PC-9 (cell line): ENCODE data around the gene HAL. TPM values are rescaled to one million over a fixed set of nuclear protein-coding genes. Genes with fewer than 3 reads are reported as not detected.

Source experiments
- BruUV-seq: library from RNA; stranded (reverse); fragments of 400-500 nt; replicated peaks from 2 replicates; lab custom pipeline; 2021; lab: Mats Ljungman, UMichigan
- CTCF ChIA-PET: fragments of 300-600 bp; sonication (Branson Sonifier 250); formaldehyde crosslinking; loops from one replicate; lab custom pipeline; 2022; ENCODE audit warnings: antibody characterized with exemption; lab: Charles Lee
- POLR2A ChIA-PET: fragments of 300-600 bp; sonication (Branson Sonifier 250); formaldehyde crosslinking; loops from one replicate; lab custom pipeline; 2022; ENCODE audit warnings: antibody characterized with exemption; ENCODE audit not compliant: unreplicated experiment; lab: Charles Lee
- DNase-seq, 2 experiments: peaks; one replicate each; pipeline versions ENCODE4 v3.0.0 to v3.0.0-alpha.2; 2015 to 2022; ENCODE audit warnings: mixed read lengths in 1 of 2
- H2AFZ ChIP-seq: fragments of 200-600 bp; sonication (generic); 2 replicates; pipeline ENCODE4 v1.8.1; 2017; ENCODE audit warnings: antibody characterized with exemption
- H3F3A ChIP-seq: fragments of 200-600 bp; sonication (generic); 2 replicates; pipeline ENCODE4 v1.8.1; 2017; ENCODE audit warnings: antibody characterized with exemption, mild to moderate bottlenecking, low read depth; ENCODE audit not compliant: insufficient read depth
- H3K27ac ChIP-seq: fragments of 200-600 bp; sonication (generic); 2 replicates; pipeline ENCODE4 v1.6.1; 2016; ENCODE audit warnings: mixed run types
- H3K27me3 ChIP-seq: fragments of 200-600 bp; sonication (generic); 2 replicates; pipeline ENCODE4 v1.6.1; 2016; ENCODE audit warnings: low read depth, mixed run types; ENCODE audit not compliant: insufficient read depth
- H3K36me3 ChIP-seq: fragments of 200-600 bp; sonication (generic); 2 replicates; pipeline ENCODE4 v1.6.1; 2016; ENCODE audit warnings: low read depth, mixed run types
- H3K4me1 ChIP-seq: fragments of 200-600 bp; sonication (generic); replicated peaks from 2 replicates; pipeline ENCODE4 v1.6.1; 2016; ENCODE audit warnings: mixed run types; ENCODE audit not compliant: insufficient read depth
- H3K4me2 ChIP-seq: fragments of 200-600 bp; sonication (generic); 2 replicates; pipeline ENCODE4 v1.6.1; 2017; ENCODE audit warnings: mixed run types
- H3K4me3 ChIP-seq: fragments of 200-600 bp; sonication (generic); 2 replicates; pipeline ENCODE4 v1.6.1; 2016; ENCODE audit warnings: mixed run types
- H3K79me2 ChIP-seq: fragments of 200-600 bp; sonication (generic); 2 replicates; pipeline ENCODE4 v1.6.1; 2017; ENCODE audit warnings: low read depth, mixed run types
- H3K9me2 ChIP-seq: fragments of 200-600 bp; sonication (generic); 2 replicates; pipeline ENCODE4 v1.8.1; 2017; ENCODE audit warnings: mild to moderate bottlenecking; ENCODE audit not compliant: insufficient read depth
- H3K9me3 ChIP-seq: fragments of 200-600 bp; sonication (generic); 2 replicates; pipeline ENCODE4 v1.8.1; 2016; ENCODE audit warnings: low read depth; ENCODE audit not compliant: insufficient read depth
- H4K20me1 ChIP-seq: fragments of 200-600 bp; sonication (generic); 2 replicates; pipeline ENCODE4 v1.8.1; 2017; ENCODE audit not compliant: insufficient read depth
- EZH2 ChIP-seq: fragments of 200-600 bp; sonication (generic); IDR thresholded peaks from 2 replicates; pipeline ENCODE4 v1.8.0; 2017; ENCODE audit warnings: antibody characterized with exemption, low read depth
- intact Hi-C: fragments of 100-400 bp; cut with micrococcal nuclease; formaldehyde crosslinking; loops from one replicate; pipeline ENCODE4 v1.10.0; 2022; ENCODE audit not compliant: unreplicated experiment
- total RNA-seq: library from RNA; stranded (reverse); gene quantifications from 2 replicates; pipeline ENCODE4 v1.2.3, GENCODE V29; 2021
- TF ChIP-seq, protein P1 (sequence below): fragments of 200-600 bp; sonication (generic); conservative IDR thresholded peaks from 2 replicates; pipeline ENCODE4 v1.6.1; 2017; ENCODE audit warnings: mixed run types, antibody characterized with exemption, mild to moderate bottlenecking, moderate library complexity

Gene HAL
- total RNA-seq, 1 experiment from 2014 or later = 1.3 TPM

GRCh38 chr12:96007729-96008128 lies 11.6 kb upstream of the HAL start:
- Histone ChIP-seq H3K4me2 (no peak overlapping the region), H3K9me3 (no peaks in the 10 kb centered on the region), H3K4me3 (no peak overlapping the region), H4K20me1 (no peaks in the 10 kb centered on the region), H3F3A (peaks cover 8% of the 10 kb centered on the region; the same call in 1 of the 2 replicates), H3K27ac (no peak overlapping the region), H3K4me1 (no peaks in the 10 kb centered on the region), H3K27me3 (no peaks in the 10 kb centered on the region), H3K36me3 (peaks cover 49% of the 10 kb centered on the region), H3K79me2 (no peaks in the 10 kb centered on the region), H2AFZ (no peak overlapping the region), H3K9me2 (no peaks in the 10 kb centered on the region; the same call in 1 of the 2 replicates)
- ChIA-PET POLR2A (no interaction called here), CTCF (interaction anchor here (0.6 to 1.1 kb wide), 2 partner anchors 13 to 207 kb away, joined by 3 read pairs; no protein-coding TSS in a partner anchor)
- intact Hi-C loops = no loop called here
- no peak for DNase-seq
- no TSS peak for BruUV-seq
- no peak for TF ChIP-seq EZH2
- TF ChIP-seq, protein P1, sequence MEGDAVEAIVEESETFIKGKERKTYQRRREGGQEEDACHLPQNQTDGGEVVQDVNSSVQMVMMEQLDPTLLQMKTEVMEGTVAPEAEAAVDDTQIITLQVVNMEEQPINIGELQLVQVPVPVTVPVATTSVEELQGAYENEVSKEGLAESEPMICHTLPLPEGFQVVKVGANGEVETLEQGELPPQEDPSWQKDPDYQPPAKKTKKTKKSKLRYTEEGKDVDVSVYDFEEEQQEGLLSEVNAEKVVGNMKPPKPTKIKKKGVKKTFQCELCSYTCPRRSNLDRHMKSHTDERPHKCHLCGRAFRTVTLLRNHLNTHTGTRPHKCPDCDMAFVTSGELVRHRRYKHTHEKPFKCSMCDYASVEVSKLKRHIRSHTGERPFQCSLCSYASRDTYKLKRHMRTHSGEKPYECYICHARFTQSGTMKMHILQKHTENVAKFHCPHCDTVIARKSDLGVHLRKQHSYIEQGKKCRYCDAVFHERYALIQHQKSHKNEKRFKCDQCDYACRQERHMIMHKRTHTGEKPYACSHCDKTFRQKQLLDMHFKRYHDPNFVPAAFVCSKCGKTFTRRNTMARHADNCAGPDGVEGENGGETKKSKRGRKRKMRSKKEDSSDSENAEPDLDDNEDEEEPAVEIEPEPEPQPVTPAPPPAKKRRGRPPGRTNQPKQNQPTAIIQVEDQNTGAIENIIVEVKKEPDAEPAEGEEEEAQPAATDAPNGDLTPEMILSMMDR = no peak

GRCh38 chr12:96006727-96007126 lies 10.6 kb upstream of the HAL start:
- Histone ChIP-seq H3K9me3 (no peaks in the 10 kb centered on the region), H3K27ac (no peak overlapping the region), H3K79me2 (no peaks in the 10 kb centered on the region), H3K4me1 (no peaks in the 10 kb centered on the region), H3F3A (peaks cover 8% of the 10 kb centered on the region; the same call in 1 of the 2 replicates), H4K20me1 (no peaks in the 10 kb centered on the region), H2AFZ (no peak overlapping the region), H3K4me3 (no peak overlapping the region), H3K4me2 (no peak overlapping the region), H3K9me2 (no peaks in the 10 kb centered on the region; the same call in 1 of the 2 replicates), H3K36me3 (peaks cover 41% of the 10 kb centered on the region), H3K27me3 (no peaks in the 10 kb centered on the region)
- POLR2A ChIA-PET = interaction anchor here (0.6 kb wide), 2 partner anchors 14 to 1931 kb away, joined by 3 to 6 read pairs; no protein-coding TSS in a partner anchor
- TF ChIP-seq, protein P1 = no peak
- no peak for TF ChIP-seq EZH2
- CTCF ChIA-PET = no interaction called here
- intact Hi-C loops = no loop called here
- DNase-seq = no peak
- no TSS peak for BruUV-seq

GRCh38 chr12:96000858-96001257 lies 4.7 kb upstream of the HAL start:
- Histone ChIP-seq H3K9me3 (no peaks in the 10 kb centered on the region), H3K9me2 (no peaks in the 10 kb centered on the region), H3K27ac (no peak overlapping the region), H4K20me1 (no peaks in the 10 kb centered on the region), H3K27me3 (no peaks in the 10 kb centered on the region), H3K79me2 (no peaks in the 10 kb centered on the region), H3K36me3 (peaks cover 11% of the 10 kb centered on the region; the same call in 1 of the 2 replicates), H2AFZ (no peak overlapping the region), H3K4me3 (no peak overlapping the region), H3K4me2 (no peak overlapping the region), H3K4me1 (peaks cover 33% of the 10 kb centered on the region), H3F3A (peaks cover 26% of the 10 kb centered on the region)
- no peak for DNase-seq
- CTCF ChIA-PET = interaction anchor here (0.5 kb wide), 1 partner anchor 21 kb away, joined by 3 read pairs; no protein-coding TSS in a partner anchor
- intact Hi-C loops = no loop called here
- POLR2A ChIA-PET = no interaction called here
- TF ChIP-seq, protein P1 = no peak
- TF ChIP-seq EZH2 = no peak
- BruUV-seq = no TSS peak
